ENCODE data around the gene PTRHD1.

The PTRHD1 gene

GRCh38 chr2:24831221-24832072 is 38.3 kb upstream of the PTRHD1 start:
- TF ChIP-seq CTCF (IDR thresholded peaks at IDR 0.05; ENCODE audit: low read depth, low read length), result no peak
- H3K9me3 ChIP-seq, result no peaks in the 10 kb centered on the region
- H3K4me1 ChIP-seq, result no peaks in the 10 kb centered on the region
- no peaks in the 10 kb centered on the region for H3K27me3 ChIP-seq
- DNase-seq, result no peak
- H3K36me3 ChIP-seq, result peaks cover 8% of the 10 kb centered on the region
- no peak overlapping the region for H3K4me3 ChIP-seq (ENCODE audit: low read depth, low read length)

GRCh38 chr2:24830786-24831185 is 37.6 kb upstream of the PTRHD1 start:
- Histone ChIP-seq H3K4me1 (no peaks in the 10 kb centered on the region), H3K27me3 (no peaks in the 10 kb centered on the region), H3K9me3 (no peaks in the 10 kb centered on the region), H3K4me3 (ENCODE audit: low read depth, low read length) (no peak overlapping the region), H3K36me3 (peaks cover 8% of the 10 kb centered on the region)
- no peak for DNase-seq
- no peak for TF ChIP-seq CTCF (IDR thresholded peaks at IDR 0.05; ENCODE audit: low read depth, low read length)

- no peaks in the 10 kb centered on the region for H3K27me3 ChIP-seq
- H3K36me3 ChIP-seq, result peaks cover 8% of the 10 kb centered on the region
- no peak for DNase-seq
- no peaks in the 10 kb centered on the region for H3K4me1 ChIP-seq
- H3K4me3 ChIP-seq (ENCODE audit: low read depth, low read length), result no peak overlapping the region
- no peaks in the 10 kb centered on the region for H3K9me3 ChIP-seq
- peak; percentile 47 for TF ChIP-seq CTCF (IDR thresholded peaks at IDR 0.05; ENCODE audit: low read depth, low read length)
These were observed 37.2 kb upstream of the PTRHD1 start for GRCh38 chr2:24830351-24830750.

GRCh38 chr2:24828238-24828996 is 35.2 kb upstream of the PTRHD1 start:
- H3K4me1 ChIP-seq, result no peaks in the 10 kb centered on the region
- peak overlapping the region; percentile 35; the same call in 1 of the 2 replicates for H3K4me3 ChIP-seq (ENCODE audit: low read depth, low read length)
- H3K27me3 ChIP-seq, result no peaks in the 10 kb centered on the region
- no peak for DNase-seq
- TF ChIP-seq CTCF (IDR thresholded peaks at IDR 0.05; ENCODE audit: low read depth, low read length), result no peak
- no peaks in the 10 kb centered on the region for H3K9me3 ChIP-seq
- peaks cover 6% of the 10 kb centered on the region; the same call in 1 of the 2 replicates for H3K36me3 ChIP-seq

- TF ChIP-seq CTCF (IDR thresholded peaks at IDR 0.05; ENCODE audit: low read depth, low read length), result peak; percentile 99
- Histone ChIP-seq H3K36me3 (peaks cover 7% of the 10 kb centered on the region), H3K4me1 (no peaks in the 10 kb centered on the region), H3K9me3 (no peaks in the 10 kb centered on the region), H3K4me3 (ENCODE audit: low read depth, low read length) (peak overlapping the region; percentile 35), H3K27me3 (no peaks in the 10 kb centered on the region)
- DNase-seq, result peak; percentile 87
These were observed 34.4 kb upstream of the PTRHD1 start for GRCh38 chr2:24827321-24828237.
